SHP77 (cell line): ENCODE measurements around the gene FMN2.

ENCODE experiments used
- DNase-seq, 2 experiments: peaks; one replicate each; lab custom pipeline; 2025; lab: John Stamatoyannopoulos, UW

Gene FMN2

DNA sequence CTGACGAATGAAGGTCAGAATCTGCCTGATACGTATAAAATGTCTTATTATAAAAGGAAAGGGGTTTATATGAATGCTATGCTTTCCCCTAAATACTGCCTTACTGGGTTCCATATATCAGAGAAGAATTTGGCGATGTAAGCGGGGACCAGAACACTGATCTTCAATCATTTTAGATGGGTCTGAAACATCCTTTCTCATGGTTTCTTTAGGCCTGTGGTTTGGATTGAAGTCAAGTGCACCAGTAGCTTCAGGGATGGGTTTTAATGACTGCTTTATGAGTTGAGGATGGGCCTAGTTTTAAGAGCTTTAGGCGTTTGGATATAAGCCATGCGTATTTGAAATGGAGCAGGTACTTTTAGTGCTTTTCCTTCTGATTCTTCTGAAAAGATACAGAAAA, 6.9 kb downstream of the FMN2 start:
- no peak for DNase-seq

DNA sequence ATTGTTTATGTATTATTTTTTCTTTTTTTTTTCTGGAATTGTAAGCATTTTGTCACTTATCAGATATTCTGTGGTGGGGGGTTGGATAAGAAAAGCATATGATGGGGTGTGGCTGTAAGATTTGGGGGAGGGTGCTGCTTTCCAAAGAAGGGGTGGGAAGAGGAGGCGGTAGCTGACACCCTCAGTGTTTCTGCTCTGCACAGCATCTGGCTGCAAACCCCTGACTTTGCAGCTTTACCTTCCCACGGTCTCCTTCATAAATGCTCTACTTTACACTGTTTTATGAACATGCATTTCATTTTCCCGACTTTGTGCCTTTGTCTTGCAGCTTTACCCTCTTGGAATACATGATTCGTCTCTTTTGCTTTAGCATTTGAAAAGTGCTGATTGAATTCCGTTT, 7.6 kb downstream of the FMN2 start:
- no peak for DNase-seq

DNA sequence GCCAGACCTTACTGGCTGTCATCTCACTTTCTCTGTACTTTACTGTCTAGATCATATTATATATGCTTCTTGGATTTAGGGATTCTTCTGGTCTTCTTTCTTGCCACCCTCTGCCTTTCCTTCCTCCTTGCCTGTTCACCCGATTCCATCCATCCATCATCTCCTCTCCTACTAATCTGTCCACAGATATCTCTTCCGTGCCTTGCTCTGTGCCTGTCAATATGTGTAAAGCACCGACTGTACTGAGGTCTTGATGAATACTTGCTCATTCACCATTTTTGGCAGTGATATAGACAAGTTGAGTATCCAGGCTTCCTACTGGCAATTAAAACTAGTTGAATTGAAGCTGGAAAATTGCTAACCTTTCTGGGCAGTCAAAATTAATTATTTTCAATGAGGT, 8.1 kb downstream of the FMN2 start:
- DNase-seq, result no peak

DNA sequence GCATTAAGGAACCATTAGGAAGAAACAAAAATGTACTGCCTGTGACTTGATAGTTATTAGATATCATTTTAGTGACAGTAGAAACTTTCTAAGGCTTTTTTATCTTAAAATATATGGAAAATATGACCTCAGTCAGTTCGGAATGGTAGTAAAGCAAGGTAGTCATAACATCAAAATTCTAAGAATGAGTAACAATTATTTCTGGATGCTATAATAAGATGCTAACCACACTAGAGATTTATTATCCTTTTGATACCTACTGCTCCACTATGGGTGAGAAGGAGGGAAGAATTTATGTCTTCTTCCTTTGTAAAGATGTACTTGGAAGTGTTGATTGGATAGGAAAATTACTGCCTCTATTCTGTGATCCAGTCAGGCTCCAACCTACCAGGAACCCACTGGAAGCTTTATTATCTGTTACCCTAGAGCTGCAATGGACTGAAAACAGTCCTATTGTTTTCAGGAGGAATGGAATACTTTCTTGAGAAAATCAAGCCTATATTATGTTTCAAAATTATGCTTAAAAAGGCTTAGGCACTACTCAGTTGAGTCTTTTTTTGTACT, 8.8 kb downstream of the FMN2 start:
- no peak for DNase-seq

DNA sequence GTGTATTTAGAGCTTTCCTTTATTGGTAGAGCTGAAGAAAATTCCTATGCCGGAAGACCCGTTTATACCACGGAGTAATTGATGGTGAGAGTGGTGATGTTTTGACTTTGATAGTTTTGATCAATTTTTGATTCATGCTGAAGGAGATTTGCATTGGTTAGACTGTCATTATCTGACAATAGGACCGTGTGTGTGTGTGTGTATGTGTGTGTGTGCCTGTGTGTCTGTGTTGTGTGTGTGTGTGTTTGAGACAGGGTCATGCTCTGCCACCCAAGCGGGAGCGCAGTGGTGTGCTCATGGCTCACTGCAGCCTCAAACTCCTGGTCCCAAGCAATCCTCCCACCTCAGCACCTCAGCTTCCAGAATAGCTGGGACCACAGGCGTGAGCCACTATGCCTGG, 9.6 kb downstream of the FMN2 start:
- DNase-seq, result no peak

DNA sequence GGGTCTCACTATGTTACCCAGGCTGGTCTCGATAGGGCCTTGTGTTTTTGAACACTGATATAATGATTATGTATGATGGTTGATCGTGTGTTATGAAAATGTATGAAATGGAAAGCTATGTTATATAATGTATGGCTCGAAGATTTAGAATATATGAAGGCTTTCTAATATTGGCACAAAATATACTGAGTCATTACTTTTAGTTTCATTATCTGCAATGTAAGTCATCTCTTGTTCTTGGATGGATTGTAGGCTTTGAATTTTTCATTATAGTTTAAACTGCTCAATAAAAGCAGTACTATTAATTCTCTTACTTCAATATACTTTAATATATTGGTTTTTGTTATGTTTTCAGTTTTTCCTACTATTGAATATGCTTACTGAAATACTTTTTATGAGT, 10.1 kb downstream of the FMN2 start:
- no peak for DNase-seq

DNA sequence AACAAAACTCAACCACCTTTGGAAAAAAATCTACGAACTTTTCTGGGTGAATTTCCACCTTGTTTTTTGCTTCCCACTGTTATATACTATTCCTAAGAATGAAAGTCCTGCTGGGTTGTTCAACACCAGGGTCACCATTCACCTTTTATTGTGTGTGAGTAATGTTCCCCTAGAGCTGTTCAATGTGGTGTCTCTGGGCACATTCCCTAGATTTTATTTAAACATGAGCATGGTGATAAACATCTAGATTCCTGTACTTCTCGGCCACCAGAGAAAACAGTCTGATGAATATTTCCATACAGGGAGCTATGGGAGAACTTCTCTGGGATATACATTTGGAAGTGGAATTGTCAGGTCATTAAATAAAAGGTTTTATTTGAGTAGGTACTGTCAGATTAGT, 13.0 kb downstream of the FMN2 start:
- DNase-seq, result no peak

DNA sequence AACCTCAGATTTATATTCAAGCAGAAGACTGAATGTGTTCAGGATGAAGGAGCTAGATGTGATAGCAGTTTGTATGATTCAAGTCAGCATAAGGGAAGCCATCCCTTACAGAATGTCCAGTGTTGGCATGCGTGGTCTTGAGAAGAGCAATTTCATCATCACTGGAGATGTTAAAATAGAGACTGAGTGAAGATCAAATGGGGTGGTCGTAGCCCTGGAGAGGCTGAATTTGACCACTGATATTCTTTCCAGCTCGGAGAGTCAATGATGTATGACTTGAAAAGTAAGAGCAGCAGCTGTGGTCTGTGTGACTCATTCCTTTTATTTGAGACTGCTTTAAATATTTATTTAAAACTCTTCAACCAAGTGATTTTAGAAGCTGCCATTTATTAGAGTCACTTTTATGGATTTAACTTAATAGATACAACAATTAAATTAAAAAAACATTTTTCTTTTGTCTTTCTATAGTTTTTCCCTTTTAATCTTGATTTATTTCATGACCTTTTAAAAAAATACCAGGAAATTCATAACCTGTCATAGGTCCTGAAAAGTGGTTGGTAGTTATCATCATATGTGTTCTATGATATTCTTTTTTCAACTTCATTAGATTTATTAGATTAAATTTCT, 15.5 kb downstream of the FMN2 start:
- peak; percentile 10 to 13 for DNase-seq

DNA sequence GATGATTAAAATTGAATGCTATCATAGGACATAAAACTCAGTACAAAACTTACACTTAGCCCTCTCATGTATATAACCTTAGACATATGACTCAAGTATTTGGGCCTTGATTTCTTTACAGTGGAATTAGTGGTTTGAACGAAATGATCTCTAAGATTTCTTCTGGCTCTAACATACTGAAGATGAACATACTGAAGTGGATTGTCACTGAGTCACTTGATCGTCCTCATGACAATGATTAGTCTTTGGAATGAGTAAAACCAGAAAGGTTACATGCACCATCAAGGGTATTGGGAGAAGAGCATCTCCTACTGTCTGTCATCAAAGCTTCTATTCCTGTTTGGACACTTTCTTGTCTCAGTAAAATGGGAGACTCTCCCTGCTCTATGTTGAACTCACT, 17.4 kb downstream of the FMN2 start:
- DNase-seq, result no peak

DNA sequence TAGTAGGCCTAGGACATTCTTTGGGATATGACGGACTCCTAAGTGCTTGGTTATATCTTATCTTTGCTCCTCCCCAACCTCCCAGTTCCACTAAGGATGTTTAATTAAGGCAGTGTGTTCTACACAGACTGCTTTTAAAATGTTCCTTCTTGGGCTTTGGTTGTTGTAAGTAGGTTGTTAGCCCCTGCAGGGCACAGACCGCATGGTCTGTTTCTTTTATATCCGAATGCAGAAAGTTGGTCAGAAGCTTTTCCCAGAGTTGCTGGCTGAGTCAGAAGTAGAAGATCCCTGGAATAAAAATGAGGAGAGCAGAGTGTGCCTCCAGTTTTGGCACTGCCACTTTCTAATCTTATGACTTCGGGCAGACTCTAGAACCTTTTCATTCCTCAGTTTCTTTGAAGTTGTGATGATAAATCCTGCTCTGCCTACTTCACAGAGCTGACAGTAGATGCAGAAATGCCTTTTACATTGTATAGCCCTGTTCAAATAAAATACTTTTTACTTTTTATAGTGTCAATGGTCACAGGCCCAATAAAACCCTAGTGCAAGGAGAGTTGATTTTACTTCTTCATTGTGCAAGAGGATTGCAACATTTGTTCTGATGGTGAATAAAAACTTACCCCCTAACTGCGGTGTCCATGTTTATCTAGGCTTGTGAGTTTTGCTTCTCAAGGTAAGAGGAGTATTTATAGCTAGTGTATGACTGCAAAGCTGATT, 18.4 kb downstream of the FMN2 start:
- no peak for DNase-seq

DNA sequence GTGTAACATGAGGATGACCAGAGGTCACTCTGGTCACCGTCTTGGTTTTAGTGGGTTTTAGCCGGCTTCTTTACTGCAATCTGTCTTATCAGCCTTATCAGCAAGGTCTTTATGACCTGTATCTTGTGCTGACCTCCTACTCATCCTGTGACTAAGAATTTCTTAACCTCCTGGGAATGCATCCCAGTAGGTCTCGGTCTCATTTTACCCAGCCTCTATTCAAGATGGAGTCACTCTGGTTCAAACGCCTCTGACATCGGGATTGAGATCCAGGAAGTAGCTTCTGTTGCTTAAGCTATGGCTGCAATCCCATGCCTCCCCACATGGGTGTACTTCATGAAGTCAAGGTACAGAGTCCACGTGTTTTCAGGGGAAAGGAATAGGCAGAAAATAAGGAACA, 19.9 kb downstream of the FMN2 start:
- DNase-seq, result no peak

DNA sequence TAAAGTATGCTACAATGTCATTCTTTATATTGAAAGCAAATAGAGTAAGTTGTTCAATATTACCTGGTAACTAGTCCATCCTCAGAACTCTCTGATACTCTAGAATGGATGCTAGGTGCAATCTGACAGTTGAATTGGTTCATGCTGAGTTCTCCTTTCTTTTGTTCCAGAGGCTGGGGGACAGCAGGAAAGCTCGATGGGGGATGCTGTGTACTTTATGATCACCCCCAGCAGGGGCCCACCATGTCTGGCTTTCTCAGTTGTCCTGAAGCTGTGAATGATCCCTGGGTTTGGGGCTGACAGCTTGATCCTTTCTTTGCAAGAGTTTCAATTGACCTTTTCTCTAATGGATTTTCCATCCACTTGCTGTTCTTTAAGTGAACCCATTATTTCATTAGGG, 22.5 kb downstream of the FMN2 start:
- DNase-seq, result no peak

DNA sequence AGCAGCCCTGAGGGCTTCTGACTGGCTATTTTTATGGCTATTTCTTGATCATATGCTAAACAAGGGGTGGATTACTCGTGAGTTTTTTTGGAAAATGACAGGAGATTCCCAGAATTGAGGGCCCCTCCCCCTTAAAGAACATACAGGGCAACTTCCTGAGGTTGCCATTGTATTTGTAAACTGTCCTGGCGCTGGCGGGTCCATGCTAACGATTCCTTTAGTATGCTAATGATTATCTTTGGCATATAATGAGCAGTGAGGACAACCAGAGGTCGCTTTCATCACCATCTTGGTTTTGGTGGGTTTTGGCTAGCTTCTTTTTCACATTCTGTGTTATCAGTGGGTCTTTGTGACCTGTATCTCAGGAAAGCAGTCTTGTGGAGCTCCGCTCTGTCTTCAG, 24.1 kb downstream of the FMN2 start:
- DNase-seq, result no peak

DNA sequence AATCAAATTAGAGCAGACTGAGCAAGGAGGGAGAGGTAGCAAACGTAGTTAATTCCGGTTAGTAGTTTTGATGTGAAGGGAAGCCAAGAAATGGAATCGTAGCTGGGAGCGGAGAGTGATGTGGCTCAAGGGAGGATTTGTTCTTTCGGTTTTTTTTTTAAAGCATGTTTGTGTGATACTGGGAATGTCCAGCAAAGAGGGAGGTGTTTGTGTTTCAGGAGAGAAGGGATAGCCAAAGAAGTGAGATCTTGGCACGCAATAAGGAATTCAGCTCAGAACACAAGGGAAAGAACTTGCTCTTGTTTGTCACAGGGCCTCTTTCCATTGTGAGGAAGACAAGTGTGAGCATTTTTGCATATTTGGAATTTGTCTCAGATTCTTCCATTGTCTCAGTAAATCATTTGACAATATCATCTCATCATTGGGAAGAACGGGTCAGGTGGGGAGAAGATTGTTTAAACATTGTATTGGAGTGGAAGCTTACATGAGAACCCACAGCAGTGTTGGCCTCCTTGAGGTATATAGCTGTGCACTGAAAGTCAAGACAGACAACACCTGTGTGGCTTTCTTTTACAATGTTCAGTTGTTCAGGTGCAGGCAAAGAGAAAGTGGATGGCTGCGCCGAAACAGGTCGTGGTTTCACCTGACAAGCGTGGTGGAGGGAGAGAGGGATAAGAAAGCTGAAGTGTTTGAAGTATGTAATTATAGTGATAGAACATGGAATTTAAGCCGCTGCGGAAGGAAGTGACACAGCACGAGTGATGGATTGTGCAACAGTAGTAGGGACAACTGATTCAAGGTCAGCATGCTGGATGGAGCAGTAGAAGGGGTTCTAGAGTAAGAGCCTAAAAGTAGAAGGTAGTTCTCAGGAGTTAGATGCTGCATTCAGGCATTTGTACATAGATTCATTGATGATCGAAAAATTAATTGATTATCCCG, 25.4 kb downstream of the FMN2 start:
- DNase-seq, result no peak

DNA sequence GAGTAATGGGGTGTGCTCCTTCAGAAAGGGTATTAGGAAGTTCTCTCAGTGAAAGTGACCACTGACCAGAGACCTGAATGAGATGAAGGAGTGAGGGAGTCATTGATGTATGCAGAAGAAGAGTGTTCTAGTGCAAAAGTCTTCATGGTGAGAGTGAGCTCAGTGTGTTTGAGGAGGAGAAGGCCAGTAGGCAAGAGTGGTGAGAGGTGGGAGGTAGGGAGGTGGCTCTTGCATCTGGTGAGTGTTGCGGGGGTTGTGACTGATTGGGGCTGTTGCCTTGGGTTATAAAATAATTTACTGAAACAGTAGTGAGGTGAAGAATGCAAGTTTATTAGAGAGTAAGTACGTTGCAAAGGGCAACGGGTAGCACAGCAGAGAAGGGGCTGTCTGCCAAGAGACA, 26.2 kb downstream of the FMN2 start:
- DNase-seq, result no peak

DNA sequence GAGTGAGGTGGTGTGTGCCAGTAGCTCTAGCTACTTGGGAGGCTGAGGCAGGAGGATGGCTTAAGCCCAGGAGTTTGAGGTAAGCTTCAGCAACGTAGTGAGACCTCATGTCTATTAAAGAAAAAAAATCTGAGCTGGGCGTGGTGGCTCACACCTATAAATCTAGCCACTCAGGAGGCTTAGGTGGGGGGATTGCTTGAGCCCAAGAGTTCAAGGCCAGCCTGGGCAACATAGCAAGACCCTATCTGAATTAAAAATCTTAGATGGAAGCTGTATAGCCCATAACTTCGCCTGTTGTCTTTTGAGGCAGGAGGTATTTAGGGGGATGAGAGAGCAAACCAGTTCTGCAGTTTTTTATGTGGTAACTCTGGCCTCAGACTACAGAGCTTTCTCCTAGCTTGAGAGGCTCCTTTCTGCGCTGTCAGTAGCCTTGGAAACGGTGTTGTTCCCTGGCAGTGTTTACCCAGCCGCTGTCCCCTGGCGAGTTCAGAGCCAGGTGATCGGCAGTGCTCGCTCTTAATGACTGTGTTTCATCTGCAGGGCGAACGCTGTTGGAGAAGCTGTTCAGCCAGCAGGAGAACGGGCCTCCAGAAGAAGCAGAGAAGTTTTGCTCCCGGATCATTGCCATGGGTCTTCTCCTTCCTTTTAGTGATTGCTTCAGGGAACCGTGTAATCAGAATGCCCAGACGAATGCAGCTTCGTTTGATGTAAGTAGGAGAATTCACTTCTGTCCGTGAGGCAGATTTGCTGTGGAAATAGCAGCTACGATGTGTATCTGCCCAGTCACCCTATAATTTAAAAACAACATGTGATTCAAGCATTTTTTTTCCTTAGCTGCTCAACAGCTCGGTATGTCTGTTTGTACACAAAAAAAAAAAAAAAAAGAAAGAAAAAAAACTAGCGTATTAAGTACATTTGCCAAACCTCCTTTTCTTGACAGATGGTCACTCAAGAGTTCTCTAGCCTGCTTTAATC, 31.2 kb downstream of the FMN2 start:
- peak; percentile 93 to 94 for DNase-seq

DNA sequence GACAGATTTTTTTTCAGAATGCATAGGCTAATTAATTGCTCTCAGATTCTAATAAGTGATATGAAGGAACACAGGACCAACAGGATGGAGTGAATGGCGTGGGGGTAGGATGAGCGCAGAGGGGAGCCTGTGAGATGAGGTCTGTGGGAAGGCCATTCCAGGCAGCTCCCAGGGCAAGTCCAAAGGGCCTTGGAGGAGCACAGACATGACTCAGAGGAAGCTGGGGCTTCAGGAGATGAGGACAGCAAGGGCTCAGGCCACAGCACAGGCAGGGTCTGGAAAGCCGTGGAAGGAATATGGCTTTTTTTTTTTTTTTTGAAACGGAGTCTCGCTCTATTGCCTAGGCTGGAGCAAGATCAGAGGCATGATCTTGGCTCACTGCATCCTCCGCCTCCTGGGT, 35.1 kb downstream of the FMN2 start:
- no peak for DNase-seq

DNA sequence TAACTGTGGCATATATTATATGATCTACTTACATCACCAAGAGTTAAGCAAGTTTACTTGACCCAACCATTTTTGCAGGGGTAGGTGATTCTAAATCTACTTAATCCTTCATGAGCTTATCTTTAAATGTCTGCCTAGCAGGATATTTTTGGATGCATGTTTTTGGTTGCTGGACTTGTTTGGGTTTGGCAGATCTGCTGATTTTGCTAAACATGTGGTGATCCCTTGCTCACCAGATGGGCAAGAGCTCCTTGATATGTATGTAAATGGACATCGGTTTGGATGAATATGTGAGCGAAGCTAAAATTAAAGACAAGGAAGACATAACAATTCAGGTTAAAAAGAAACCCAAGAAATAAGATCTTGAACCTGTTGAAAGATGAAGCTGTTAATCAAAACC, 36.7 kb downstream of the FMN2 start:
- DNase-seq, result no peak

DNA sequence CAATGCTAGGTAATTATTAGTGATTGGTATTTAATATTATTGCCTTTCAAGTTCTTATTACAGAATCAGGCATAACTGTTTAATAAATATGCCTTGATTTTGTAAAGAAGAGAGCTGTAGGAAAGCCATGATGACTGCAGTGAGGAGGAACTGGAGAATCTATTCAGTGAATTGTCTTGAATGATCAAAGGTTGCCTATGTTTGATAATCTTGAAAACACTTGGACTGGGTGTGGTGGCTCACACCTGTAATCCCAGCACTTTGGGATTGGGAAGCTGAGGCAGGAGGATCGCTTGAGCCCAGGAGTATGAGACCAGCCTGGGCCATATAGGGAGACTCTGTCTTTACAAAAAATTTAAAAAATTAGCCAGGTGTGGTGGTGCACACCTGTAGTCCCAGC, 42.4 kb downstream of the FMN2 start:
- no peak for DNase-seq

DNA sequence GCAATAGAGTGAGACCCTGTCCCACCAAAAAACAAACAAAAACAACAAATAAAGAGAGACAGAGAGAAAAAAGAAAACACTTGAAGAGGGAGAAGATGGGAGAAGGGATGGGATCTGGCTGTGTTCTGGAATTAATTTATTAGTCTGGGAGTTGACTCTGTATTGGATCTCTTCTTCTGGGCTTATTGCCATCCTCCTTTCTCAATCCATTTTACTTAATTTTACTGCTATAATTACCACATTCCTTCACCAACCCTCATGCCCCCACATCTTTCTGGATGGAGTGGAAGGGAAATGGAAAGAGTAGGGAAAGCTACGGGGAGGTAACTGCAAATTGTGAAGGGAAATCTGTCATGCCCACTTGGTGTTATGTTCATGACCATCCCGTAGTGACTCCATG, 42.9 kb downstream of the FMN2 start:
- DNase-seq, result no peak

DNA sequence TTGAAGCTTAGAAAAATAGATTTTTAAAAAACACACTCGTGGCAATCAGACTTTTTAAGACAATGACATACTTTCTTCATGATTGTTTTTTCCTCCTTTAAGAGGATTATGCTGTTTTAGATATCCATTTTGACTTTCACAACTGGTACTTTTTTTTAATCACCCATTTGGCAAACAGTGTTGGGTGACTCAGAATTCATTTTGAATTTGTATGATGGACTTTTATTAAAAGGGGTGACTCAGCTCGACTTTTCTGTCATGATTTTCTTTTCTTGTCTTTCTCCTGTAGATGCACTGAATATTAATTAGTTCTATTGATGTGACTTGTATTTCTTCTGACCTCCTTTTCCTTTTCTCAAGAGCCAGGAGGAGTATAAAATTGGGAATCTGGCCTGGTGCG, 44.7 kb downstream of the FMN2 start:
- no peak for DNase-seq

DNA sequence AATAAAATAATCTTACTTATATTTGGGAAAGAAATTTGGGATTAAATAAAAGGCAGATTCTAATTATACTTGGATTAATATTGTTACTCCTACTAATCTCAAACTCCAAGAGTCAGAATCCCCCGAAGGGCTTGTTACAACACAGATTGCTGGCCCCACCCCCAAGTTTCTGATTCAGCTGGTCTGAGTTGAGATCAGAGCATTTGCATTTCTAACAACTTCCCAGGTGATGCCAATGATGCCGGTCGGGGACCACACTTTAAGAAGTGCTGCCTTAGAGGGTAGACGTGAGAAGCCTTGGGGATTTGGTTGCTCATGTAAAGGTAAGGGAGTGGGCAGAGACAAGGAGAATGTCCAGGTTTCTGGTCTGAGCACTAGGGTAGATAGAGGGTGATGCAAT, 47.2 kb downstream of the FMN2 start:
- DNase-seq, result no peak
